Peyer's patch (tissue), 4 donors: Measurements from ENCODE around the gene TCEAL9.

Experiments
- CTCF ChIP-seq, 6 experiments: fragments of 450-650 bp in 4 of 6; fragments of 200-600 bp in 2 of 6; sonication (generic) in 1 of 6; IDR thresholded peaks; one replicate each; pipeline ENCODE4 v1.5.1; 2017 to 2019; ENCODE audit warnings: antibody characterized with exemption in 6 of 6, mild to moderate bottlenecking in 3 of 6, moderate library complexity in 1 of 6
- POLR2A ChIP-seq, 2 donors: fragments of 450-650 bp; IDR thresholded peaks; one replicate each; pipeline ENCODE4 v1.5.1; 2017; ENCODE audit warnings: antibody characterized with exemption in 2 of 2, mild to moderate bottlenecking in 2 of 2, moderate library complexity in 2 of 2

DNA sequence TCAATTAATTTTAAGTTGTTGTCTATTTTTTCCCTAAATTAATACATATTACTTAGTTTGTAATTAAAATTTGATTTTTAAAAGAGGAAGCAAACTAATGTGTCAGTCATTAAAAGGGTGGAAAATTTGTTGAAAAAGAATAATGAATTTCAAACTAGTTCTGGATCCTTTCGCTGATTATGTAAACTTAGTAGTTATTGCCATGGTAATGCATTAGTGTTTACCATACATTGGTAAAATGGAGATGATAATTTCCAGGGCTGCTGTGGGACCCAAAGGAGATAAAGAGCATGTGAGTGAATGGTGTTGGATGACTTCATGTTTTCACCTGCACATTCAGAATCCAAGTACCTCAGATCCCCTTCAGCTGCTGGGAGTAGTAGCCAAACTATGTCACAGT is 26.6 kb downstream of the TCEAL9 start:
- TF ChIP-seq CTCF (IDR thresholded peaks at IDR 0.05): no peak
- TF ChIP-seq POLR2A (IDR thresholded peaks at IDR 0.05): no peak
